Breast epithelium (tissue), 4 donors: Measurements from ENCODE around the gene HPN. TPM values are rescaled to one million over a fixed set of nuclear protein-coding genes. Genes with fewer than 3 reads are reported as not detected.

Experiments
- DNase-seq, 2 donors: peaks; one replicate each; pipeline ENCODE4 v3.0.0-alpha.2; 2019; ENCODE audit warnings: low spot score in 2 of 2
- H3K27ac ChIP-seq, 2 donors: fragments of 200-600 bp; sonication (generic) in 1 of 2; one replicate each; pipeline ENCODE4 v1.5.1; 2016 to 2019; ENCODE audit warnings: mild to moderate bottlenecking in 1 of 2
- H3K27me3 ChIP-seq, 2 donors: fragments of 200-600 bp; sonication (generic) in 1 of 2; one replicate each; pipeline versions ENCODE4 v1.5.1 to v1.6.0; 2017 to 2019; ENCODE audit warnings: control low read depth in 1 of 2, mild to moderate bottlenecking in 1 of 2
- H3K36me3 ChIP-seq: fragments of 200-600 bp; one replicate; pipeline ENCODE4 v1.5.1; 2019
- H3K4me1 ChIP-seq, 2 donors: fragments of 200-600 bp; sonication (generic); one replicate each; pipeline ENCODE4 v1.5.1; 2016 to 2019; ENCODE audit warnings: control low read depth in 1 of 2
- H3K4me3 ChIP-seq, 3 donors: fragments of 200-600 bp; sonication (generic); 1 replicate in 2 of 3; 2 replicates in 1 of 3; pipeline ENCODE4 v1.5.1; 2016 to 2019; ENCODE audit warnings: mild to moderate bottlenecking in 3 of 3, moderate library complexity in 2 of 3
- H3K9me3 ChIP-seq, 2 donors: fragments of 200-600 bp; sonication (generic) in 1 of 2; one replicate each; pipeline ENCODE4 v1.5.1; 2016 to 2019; ENCODE audit warnings: control low read depth in 1 of 2
- CTCF ChIP-seq, 3 donors: fragments of 450-650 bp; IDR thresholded peaks; one replicate each; pipeline ENCODE4 v1.5.1; 2016 to 2017; ENCODE audit warnings: antibody characterized with exemption in 3 of 3, mild to moderate bottlenecking in 3 of 3, moderate library complexity in 3 of 3
- POLR2A ChIP-seq: fragments of 450-650 bp; IDR thresholded peaks from one replicate; pipeline ENCODE4 v1.6.1; 2016; ENCODE audit warnings: antibody characterized with exemption, mild to moderate bottlenecking, moderate library complexity
- POLR2AphosphoS5 ChIP-seq, 3 donors: sonication (generic); formaldehyde crosslinking; IDR thresholded peaks; one replicate each; pipeline ENCODE4 v1.6.1; 2017; ENCODE audit warnings: antibody characterized with exemption in 3 of 3
- intact Hi-C: fragments of 100-400 bp; cut with DNase I; formaldehyde crosslinking; loops from one replicate; pipeline ENCODE4 v1.15.1; 2023; ENCODE audit warnings: low total_unique reads
- total RNA-seq, 3 donors: library from RNA; depleted of rRNA; stranded (reverse); fragments of >200 nt; gene quantifications; one replicate each; pipeline ENCODE4 v1.1.0, GENCODE V29; 2016

The HPN gene
- total RNA-seq, 3 donors from 2014 or later, result 1.8 to 18.0 (median 8.5) TPM

GRCh38 chr19:35074426-35075201 lies 33.1 kb downstream of the HPN start:
- Histone ChIP-seq H3K4me3 (no peak overlapping the region), H3K27me3 (no peaks in the 10 kb centered on the region), H3K9me3 (peaks cover 0 to 3% of the 10 kb centered on the region in 2 donors), H3K36me3 (no peaks in the 10 kb centered on the region), H3K27ac (no peak overlapping the region), H3K4me1 (no peaks in the 10 kb centered on the region)
- DNase-seq, result no peak
- TF ChIP-seq POLR2AphosphoS5 (IDR thresholded peaks at IDR 0.05), result no peak
- TF ChIP-seq POLR2A, result no peak
- no peak for TF ChIP-seq CTCF (IDR thresholded peaks at IDR 0.05)
- intact Hi-C loops, result no loop called here

GRCh38 chr19:35075202-35076025 lies 33.9 kb downstream of the HPN start:
- no peaks in the 10 kb centered on the region for H3K27me3 ChIP-seq
- H3K27ac ChIP-seq, result no peak overlapping the region
- H3K36me3 ChIP-seq, result no peaks in the 10 kb centered on the region
- no peak overlapping the region for H3K4me3 ChIP-seq
- no peak for TF ChIP-seq POLR2A
- no peak for TF ChIP-seq CTCF (IDR thresholded peaks at IDR 0.05)
- TF ChIP-seq POLR2AphosphoS5 (IDR thresholded peaks at IDR 0.05), result no peak
- no peaks in the 10 kb centered on the region for H3K4me1 ChIP-seq
- DNase-seq, result no peak
- peaks cover 0 to under 1% of the 10 kb centered on the region in 2 donors for H3K9me3 ChIP-seq
- intact Hi-C loops, result no loop called here

GRCh38 chr19:35076026-35076370 lies 34.5 kb downstream of the HPN start:
- Histone ChIP-seq H3K36me3 (no peaks in the 10 kb centered on the region), H3K4me3 (no peak overlapping the region)
- intact Hi-C loops, result no loop called here

GRCh38 chr19:35076657-35077056 lies 35.1 kb downstream of the HPN start:
- no peaks in the 10 kb centered on the region for H3K4me1 ChIP-seq
- intact Hi-C loops, result no loop called here
- no peaks in the 10 kb centered on the region for H3K36me3 ChIP-seq
- TF ChIP-seq POLR2A (no peak), CTCF (IDR thresholded peaks at IDR 0.05) (no peak), POLR2AphosphoS5 (IDR thresholded peaks at IDR 0.05) (no peak)
- no peaks in the 10 kb centered on the region for H3K27me3 ChIP-seq
- no peak overlapping the region for H3K4me3 ChIP-seq
- DNase-seq, result no peak
- H3K27ac ChIP-seq, result no peak overlapping the region
- no peaks in the 10 kb centered on the region for H3K9me3 ChIP-seq

More at GRCh38 chr19:35076026-35076370, 34.5 kb downstream of the HPN start:
- Histone ChIP-seq H3K4me1 (no peaks in the 10 kb centered on the region), H3K27ac (no peak overlapping the region), H3K9me3 (no peaks in the 10 kb centered on the region), H3K27me3 (no peaks in the 10 kb centered on the region)
- TF ChIP-seq POLR2AphosphoS5 (IDR thresholded peaks at IDR 0.05) (no peak), POLR2A (no peak), CTCF (IDR thresholded peaks at IDR 0.05) (no peak)
- no peak for DNase-seq
